ENCODE data around the gene AARS2. TPM values are rescaled to one million over a fixed set of nuclear protein-coding genes. Genes with fewer than 3 reads are reported as not detected.

The AARS2 gene
- total and polyA plus RNA-seq, 2 of the 4 experiments (the other 2 are of a cell fraction) = 9.1 to 10.4 TPM

DNA sequence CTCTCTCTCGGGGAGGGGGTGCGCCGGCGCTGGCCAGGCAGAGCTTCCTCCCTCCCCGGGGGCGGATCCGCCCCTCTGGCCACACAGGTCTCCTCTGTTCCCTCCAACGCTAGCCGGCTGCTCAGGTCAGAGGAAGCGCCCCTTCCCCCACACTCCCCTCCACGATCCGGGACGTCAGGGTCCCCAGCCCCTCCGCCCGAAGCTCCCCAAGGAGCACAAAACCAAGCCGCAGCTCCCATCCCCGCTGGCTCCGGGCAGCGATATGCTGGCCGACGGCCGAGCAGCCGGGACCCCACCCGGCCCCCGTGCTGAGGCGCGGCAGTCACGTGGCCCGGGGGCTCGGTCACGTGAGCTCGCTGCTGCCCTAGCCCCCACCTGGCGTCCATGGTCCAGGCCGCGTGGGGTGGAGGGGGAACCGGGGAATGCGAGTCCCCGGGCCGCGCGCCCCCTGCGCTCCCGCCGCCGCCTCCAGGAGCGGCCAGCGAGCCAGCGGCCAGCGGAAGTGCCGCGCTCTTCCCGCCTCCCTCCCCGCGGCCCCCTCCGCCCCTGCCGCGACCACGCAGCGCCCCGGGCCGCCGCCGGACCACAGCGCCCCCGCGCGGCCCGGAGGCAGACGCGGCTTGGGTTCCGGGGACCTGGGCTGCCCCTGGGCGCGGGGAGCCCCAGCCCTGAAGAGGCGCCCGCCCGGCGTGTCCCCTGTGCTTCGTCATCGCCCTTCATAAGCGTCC, 56.0 kb downstream of the AARS2 start, which contains the start of gene SLC35B2:
Gene SLC35B2, minus strand, starts transcription at position 504 of the 728 bp plus-strand sequence. Its CDS starts 118 bp downstream, at position 386.
- TF ChIP-seq RCOR1 (IDR thresholded peaks at IDR 0.05; ENCODE audit: insufficient replicate concordance, low read length) (no peak), MXI1 (IDR thresholded peaks at IDR 0.05; ENCODE audit: borderline replicate concordance, low read depth, low read length) (peak; percentile 74), MAZ (IDR thresholded peaks at IDR 0.05; ENCODE audit: borderline replicate concordance, low read depth, low read length) (peak; percentile 88), RFX5 (IDR thresholded peaks at IDR 0.05; ENCODE audit: low read depth, low read length) (no peak), FOS (IDR thresholded peaks at IDR 0.05; ENCODE audit: low read depth, low read length) (peak; percentile 83; the same call in 1 of the 2 replicates), BHLHE40 (IDR thresholded peaks at IDR 0.05; ENCODE audit: low read depth, low read length) (peak; percentile 90), POLR2A (IDR thresholded peaks at IDR 0.05; ENCODE audit: low read depth, low read length) (peak; percentile 65), RAD21 (IDR thresholded peaks at IDR 0.05; ENCODE audit: low read length) (peak; percentile 45), SMC3 (IDR thresholded peaks at IDR 0.05; ENCODE audit: low read depth, low read length) (peak; percentile 12; the same call in 1 of the 2 replicates), CEBPB (IDR thresholded peaks at IDR 0.05; ENCODE audit: low read depth, low read length) (no peak)
- TF ChIP-seq, protein P1, sequence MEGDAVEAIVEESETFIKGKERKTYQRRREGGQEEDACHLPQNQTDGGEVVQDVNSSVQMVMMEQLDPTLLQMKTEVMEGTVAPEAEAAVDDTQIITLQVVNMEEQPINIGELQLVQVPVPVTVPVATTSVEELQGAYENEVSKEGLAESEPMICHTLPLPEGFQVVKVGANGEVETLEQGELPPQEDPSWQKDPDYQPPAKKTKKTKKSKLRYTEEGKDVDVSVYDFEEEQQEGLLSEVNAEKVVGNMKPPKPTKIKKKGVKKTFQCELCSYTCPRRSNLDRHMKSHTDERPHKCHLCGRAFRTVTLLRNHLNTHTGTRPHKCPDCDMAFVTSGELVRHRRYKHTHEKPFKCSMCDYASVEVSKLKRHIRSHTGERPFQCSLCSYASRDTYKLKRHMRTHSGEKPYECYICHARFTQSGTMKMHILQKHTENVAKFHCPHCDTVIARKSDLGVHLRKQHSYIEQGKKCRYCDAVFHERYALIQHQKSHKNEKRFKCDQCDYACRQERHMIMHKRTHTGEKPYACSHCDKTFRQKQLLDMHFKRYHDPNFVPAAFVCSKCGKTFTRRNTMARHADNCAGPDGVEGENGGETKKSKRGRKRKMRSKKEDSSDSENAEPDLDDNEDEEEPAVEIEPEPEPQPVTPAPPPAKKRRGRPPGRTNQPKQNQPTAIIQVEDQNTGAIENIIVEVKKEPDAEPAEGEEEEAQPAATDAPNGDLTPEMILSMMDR (conservative IDR thresholded peaks at IDR 0.05; ENCODE audit: low read depth, low read length) = peak; percentile 75
- TF ChIP-seq, protein P2, sequence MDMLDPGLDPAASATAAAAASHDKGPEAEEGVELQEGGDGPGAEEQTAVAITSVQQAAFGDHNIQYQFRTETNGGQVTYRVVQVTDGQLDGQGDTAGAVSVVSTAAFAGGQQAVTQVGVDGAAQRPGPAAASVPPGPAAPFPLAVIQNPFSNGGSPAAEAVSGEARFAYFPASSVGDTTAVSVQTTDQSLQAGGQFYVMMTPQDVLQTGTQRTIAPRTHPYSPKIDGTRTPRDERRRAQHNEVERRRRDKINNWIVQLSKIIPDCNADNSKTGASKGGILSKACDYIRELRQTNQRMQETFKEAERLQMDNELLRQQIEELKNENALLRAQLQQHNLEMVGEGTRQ (IDR thresholded peaks at IDR 0.05; ENCODE audit: low read depth, low read length) = peak; percentile 99
- TF ChIP-seq, protein P3, sequence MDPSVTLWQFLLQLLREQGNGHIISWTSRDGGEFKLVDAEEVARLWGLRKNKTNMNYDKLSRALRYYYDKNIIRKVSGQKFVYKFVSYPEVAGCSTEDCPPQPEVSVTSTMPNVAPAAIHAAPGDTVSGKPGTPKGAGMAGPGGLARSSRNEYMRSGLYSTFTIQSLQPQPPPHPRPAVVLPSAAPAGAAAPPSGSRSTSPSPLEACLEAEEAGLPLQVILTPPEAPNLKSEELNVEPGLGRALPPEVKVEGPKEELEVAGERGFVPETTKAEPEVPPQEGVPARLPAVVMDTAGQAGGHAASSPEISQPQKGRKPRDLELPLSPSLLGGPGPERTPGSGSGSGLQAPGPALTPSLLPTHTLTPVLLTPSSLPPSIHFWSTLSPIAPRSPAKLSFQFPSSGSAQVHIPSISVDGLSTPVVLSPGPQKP (IDR thresholded peaks at IDR 0.05; ENCODE audit: borderline replicate concordance, low read depth, low read length) = no peak
- Histone ChIP-seq H3K4ac (ENCODE audit: low read depth, low read length) (peak within 1 kb of the TSS; percentile 97), H3K9me1 (ENCODE audit: insufficient read depth, low read length) (peaks cover 7% of the 10 kb centered on the region; the same call in 1 of the 2 replicates), H3K79me1 (ENCODE audit: low read depth in 1 of 2, low read length in 2 of 2) (peaks cover 9 to 59% of the 10 kb centered on the region in 2 experiments), H3K9ac (ENCODE audit: low read depth, low read length) (peak within 1 kb of the TSS; percentile 94), H3K18ac (ENCODE audit: low read depth, low read length) (peak within 1 kb of the TSS; percentile 83), H3K4me2 (ENCODE audit: low read depth, low read length) (peak within 1 kb of the TSS; percentile 99), H2BK5ac (ENCODE audit: low read depth, low read length, poor library complexity, severe bottlenecking) (peak within 1 kb of the TSS; percentile 89), H3K4me3 (ENCODE audit: insufficient read depth, low read depth, low read length) (peak within 1 kb of the TSS; percentile 94), H3K9me3 (ENCODE audit: control insufficient read depth, insufficient read depth, low read length) (no peaks in the 10 kb centered on the region), H2BK120ac (ENCODE audit: low read depth, low read length) (peak within 1 kb of the TSS; percentile 94), H4K20me1 (ENCODE audit: insufficient read depth, low read length) (peaks cover 45% of the 10 kb centered on the region), H3K27ac (ENCODE audit: insufficient read depth, low read length) (peak within 1 kb of the TSS; percentile 94), H3K56ac (ENCODE audit: extremely low read depth, insufficient read depth, low read length) (peak within 1 kb of the TSS; percentile 79), H2BK20ac (ENCODE audit: low read depth, low read length) (no peak within 1 kb of the TSS; the same call in 1 of the 2 replicates), H2AK5ac (ENCODE audit: low read depth, low read length) (peak within 1 kb of the TSS; percentile 90), H2BK15ac (ENCODE audit: low read depth, low read length) (peak within 1 kb of the TSS; percentile 72; the same call in 2 of the 3 replicates), H3K4me1 (ENCODE audit: control insufficient read depth, insufficient read depth, low read length) (peaks cover 8% of the 10 kb centered on the region), H3K14ac (replicated peaks; ENCODE audit: low read depth, low read length) (peak within 1 kb of the TSS; percentile 100), H4K5ac (ENCODE audit: low read depth, low read length) (peak within 1 kb of the TSS; percentile 98), H2AK9ac (replicated peaks; ENCODE audit: low read depth, low read length, poor library complexity) (peak within 1 kb of the TSS; percentile 98), H4K8ac (ENCODE audit: low read depth in 2 of 2, low read length in 2 of 2) (peak within 1 kb of the TSS; percentile 94 to 98), H3K27me3 (ENCODE audit: control insufficient read depth, insufficient read depth, low read length) (no peaks in the 10 kb centered on the region), H3K23ac (ENCODE audit: low read depth, low read length) (peak within 1 kb of the TSS; percentile 99), H4K91ac (ENCODE audit: insufficient read depth, low read depth, low read length) (peak within 1 kb of the TSS; percentile 84), H2AFZ (replicated peaks; ENCODE audit: low read length, poor library complexity) (peak within 1 kb of the TSS; percentile 98), H3K36me3 (ENCODE audit: control insufficient read depth, insufficient read depth, low read length) (peaks cover 41% of the 10 kb centered on the region)
- intact Hi-C loops (cut with micrococcal nuclease) = no loop called here
- dilution Hi-C loops (cut with HindIII; ENCODE audit: low sequenced_read_pairs, unreplicated experiment) = no loop called here
- ChIA-PET POLR2A (ENCODE audit: unreplicated experiment) (interaction anchor here (2.0 kb wide), 1 partner anchor 10 kb away, joined by 27 read pairs; the partner anchor contains the start of gene HSP90AB1), CTCF (interaction anchor here (0.8 to 1.6 kb wide), 8 partner anchors 9 to 88 kb away, joined by 3 to 6 read pairs (median 4); no protein-coding TSS in a partner anchor)
- peak; percentile 67 for DNase-seq
- in situ Hi-C loops (cut with MboI; ENCODE audit: low sequenced_read_pairs) = no loop called here
- BruUV-seq (replicated peaks) = no TSS peak
- ATAC-seq (ENCODE audit: low read depth) = peak; percentile 85
- 2% methylated on average over 44 of the region's 80 CpGs; no CpG with 5 or more reads in 1 of the 2 experiments for WGBS, 2 experiments (ENCODE audit: extremely low coverage in 2 of 2, insufficient read length in 1 of 2)

Data from IMR-90 (cell line).